ENCODE data around the gene SHROOM3. TPM values are rescaled to one million over a fixed set of nuclear protein-coding genes. Genes with fewer than 3 reads are reported as not detected.

SHROOM3 gene
- polyA plus RNA-seq, 2 of the 4 experiments (the other 2 are of a cell fraction), result 2.8 to 5.1 TPM

GRCh38 chr4:76484654-76485053 lies 49.6 kb downstream of the SHROOM3 start:
- H3K27ac ChIP-seq, result no peak overlapping the region
- no peak overlapping the region for H3K4me3 ChIP-seq
- ATAC-seq, result no peak
- H3K4me1 ChIP-seq, result no peaks in the 10 kb centered on the region
- TF ChIP-seq ZFP36 (IDR thresholded peaks at IDR 0.05; ENCODE audit: borderline replicate concordance, partially characterized antibody) (no peak), EHMT2 (IDR thresholded peaks at IDR 0.05; ENCODE audit: low read depth) (no peak), BHLHE40 (IDR thresholded peaks at IDR 0.05; ENCODE audit: low read depth, low read length) (no peak), HOXB5 (CRISPR knock-in tag; IDR thresholded peaks at IDR 0.05) (no peak), MYC (IDR thresholded peaks at IDR 0.05; ENCODE audit: borderline replicate concordance, low read length) (no peak), E2F6 (IDR thresholded peaks at IDR 0.05; ENCODE audit: borderline replicate concordance, low read depth) (no peak), JUNB (IDR thresholded peaks at IDR 0.05) (no peak), RAD21 (conservative IDR thresholded peaks at IDR 0.05 in 1 of 2, IDR thresholded peaks at IDR 0.05 in 1 of 2) (no peak), PBX3 (IDR thresholded peaks at IDR 0.05) (no peak), RARB (CRISPR knock-in tag; IDR thresholded peaks at IDR 0.05) (no peak)
- 0 out of 3 replicates have a peak, but pooled peaks cover 3% of the 10 kb centered on the region for H3K9me3 ChIP-seq
- FAIRE-seq, result no peak
- WGBS (ENCODE audit: missing lambda C conversion rate), result 44% methylated on average over 3 of the region's 3 CpGs
- DNase-seq (ENCODE audit: low read depth in 1 of 2, low spot score in 1 of 2), result no peak
- no peak overlapping the region for H3K4me2 ChIP-seq
- CTCF ChIA-PET, result interaction anchor here (0.6 to 1.9 kb wide), 3 partner anchors 20 to 305 kb away, joined by 3 to 6 read pairs (median 3); no protein-coding TSS in a partner anchor
- POLR2A ChIA-PET, result no interaction called here

- 24% methylated on average over 3 of the region's 3 CpGs for WGBS (ENCODE audit: missing lambda C conversion rate)
- Histone ChIP-seq H3K27ac (no peak overlapping the region), H3K4me1 (no peaks in the 10 kb centered on the region), H3K4me2 (no peak overlapping the region), H3K9me3 (0 out of 3 replicates have a peak, but pooled peaks cover 3% of the 10 kb centered on the region), H3K4me3 (no peak overlapping the region)
- ATAC-seq (no peak), FAIRE-seq (no peak), DNase-seq (ENCODE audit: low read depth in 1 of 2, low spot score in 1 of 2) (no peak)
- ChIA-PET CTCF (interaction anchor here (0.7 to 1.9 kb wide), 2 partner anchors 19 to 54 kb away, joined by 3 to 6 read pairs; no protein-coding TSS in a partner anchor), POLR2A (no interaction called here)
- no peak for TF ChIP-seq KDM5A (IDR thresholded peaks at IDR 0.05)
- TF ChIP-seq PHF8 (IDR thresholded peaks at IDR 0.05; ENCODE audit: borderline replicate concordance, low read depth), result no peak
- no peak for TF ChIP-seq CHD4 (IDR thresholded peaks at IDR 0.05; ENCODE audit: borderline replicate concordance)
- TF ChIP-seq HOXB5 (CRISPR knock-in tag; IDR thresholded peaks at IDR 0.05), result no peak
- TF ChIP-seq HEYL (CRISPR knock-in tag; IDR thresholded peaks at IDR 0.05), result no peak
- TF ChIP-seq TFCP2L1 (CRISPR knock-in tag; IDR thresholded peaks at IDR 0.05), result no peak
- TF ChIP-seq MAZ (IDR thresholded peaks at IDR 0.05; ENCODE audit: borderline replicate concordance, low read depth, low read length), result no peak
- TF ChIP-seq NR3C1 (IDR thresholded peaks at IDR 0.05), result no peak
- TF ChIP-seq RFX5 (IDR thresholded peaks at IDR 0.05), result no peak
- no peak for TF ChIP-seq CBX2 (IDR thresholded peaks at IDR 0.05; ENCODE audit: borderline replicate concordance, low read depth)
- no peak for TF ChIP-seq JUNB (IDR thresholded peaks at IDR 0.05)
- no peak for TF ChIP-seq RARB (CRISPR knock-in tag; IDR thresholded peaks at IDR 0.05)
- TF ChIP-seq CHD2 (IDR thresholded peaks at IDR 0.05; ENCODE audit: low read length, partially characterized antibody), result no peak
Observed at GRCh38 chr4:76485450-76485849, 50.4 kb downstream of the SHROOM3 start.

GRCh38 chr4:76486588-76487276 lies 51.7 kb downstream of the SHROOM3 start:
- 7% methylated on average over 3 of the region's 3 CpGs for WGBS (ENCODE audit: missing lambda C conversion rate)
- no peak for DNase-seq (ENCODE audit: low read depth in 1 of 2, low spot score in 1 of 2)
- Histone ChIP-seq H3K27ac (no peak overlapping the region), H3K9me3 (no peaks in the 10 kb centered on the region), H3K4me2 (no peak overlapping the region), H3K4me1 (no peaks in the 10 kb centered on the region), H3K4me3 (no peak overlapping the region)
- no peak for FAIRE-seq
- no peak for TF ChIP-seq SREBF2 (IDR thresholded peaks at IDR 0.05)
- TF ChIP-seq FOSB (CRISPR knock-in tag; IDR thresholded peaks at IDR 0.05), result no peak
- no peak for TF ChIP-seq BCL3 (IDR thresholded peaks at IDR 0.05)
- TF ChIP-seq ZC3H11A (IDR thresholded peaks at IDR 0.05), result no peak
- no peak for TF ChIP-seq HOXA7 (CRISPR knock-in tag; IDR thresholded peaks at IDR 0.05)
- TF ChIP-seq TFCP2L1 (CRISPR knock-in tag; IDR thresholded peaks at IDR 0.05), result no peak
- TF ChIP-seq HEYL (CRISPR knock-in tag; IDR thresholded peaks at IDR 0.05), result no peak
- TF ChIP-seq POLR2A (IDR thresholded peaks at IDR 0.05; ENCODE audit: low read length), result no peak
- TF ChIP-seq GATA3 (IDR thresholded peaks at IDR 0.05; ENCODE audit: borderline replicate concordance), result no peak
- no peak for TF ChIP-seq HOXB5 (CRISPR knock-in tag; IDR thresholded peaks at IDR 0.05)
- TF ChIP-seq KDM5A (IDR thresholded peaks at IDR 0.05), result no peak
- TF ChIP-seq USF2 (IDR thresholded peaks at IDR 0.05), result no peak
- TF ChIP-seq MAFK (IDR thresholded peaks at IDR 0.05; ENCODE audit: partially characterized antibody), result no peak
- no peak for TF ChIP-seq BHLHE40 (IDR thresholded peaks at IDR 0.05; ENCODE audit: low read depth, low read length)
- CTCF ChIA-PET, result interaction anchor here (1.9 kb wide), 1 partner anchor 18 kb away, joined by 6 read pairs; no protein-coding TSS in a partner anchor
- POLR2A ChIA-PET, result no interaction called here
- no peak for ATAC-seq
